Medulla oblongata (tissue), 1 donor: Measurements from ENCODE around the gene PKD1L1.

Source experiments
- DNase-seq: peaks from one replicate; pipeline ENCODE4 v3.0.0-alpha.2; 2015; ENCODE audit errors: extremely low spot score

Gene PKD1L1

GRCh38 chr7:47735431-47736345 lies 212.6 kb downstream of the PKD1L1 start:
- DNase-seq: no peak

GRCh38 chr7:47734949-47735291 lies 213.3 kb downstream of the PKD1L1 start:
- DNase-seq: no peak

GRCh38 chr7:47734287-47734948 lies 213.8 kb downstream of the PKD1L1 start:
- no peak for DNase-seq

- DNase-seq: no peak
These were observed 218.1 kb downstream of the PKD1L1 start for GRCh38 chr7:47730142-47730541.

- no peak for DNase-seq
These were observed 222.1 kb downstream of the PKD1L1 start for GRCh38 chr7:47726047-47726726.

- DNase-seq: no peak
These were observed 223.1 kb downstream of the PKD1L1 start for GRCh38 chr7:47725031-47725780.
